CD4-positive, alpha-beta T cell treated with Interleukin-15 for 4 hours (primary cell): ENCODE data around the gene NPAS3.

Experiments
- DNase-seq: peaks from one replicate; pipeline ENCODE4 v3.0.0-alpha.2; 2020; ENCODE audit warnings: low spot score

NPAS3 gene

GRCh38 chr14:33799705-33800570 is 861.3 kb downstream of the NPAS3 start:
- no peak for DNase-seq

DNA sequence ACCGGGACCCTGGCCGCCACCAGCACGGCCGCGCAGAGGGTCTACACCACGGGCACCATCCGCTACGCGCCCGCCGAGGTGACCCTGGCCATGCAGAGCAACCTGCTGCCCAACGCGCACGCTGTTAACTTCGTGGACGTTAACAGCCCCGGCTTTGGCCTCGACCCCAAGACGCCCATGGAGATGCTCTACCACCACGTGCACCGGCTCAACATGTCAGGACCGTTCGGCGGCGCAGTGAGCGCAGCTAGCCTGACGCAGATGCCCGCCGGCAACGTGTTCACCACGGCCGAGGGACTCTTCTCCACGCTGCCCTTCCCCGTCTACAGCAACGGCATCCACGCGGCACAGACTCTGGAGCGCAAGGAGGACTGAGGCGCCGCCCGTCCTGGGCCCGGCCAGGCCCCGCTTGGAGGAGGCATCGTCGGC is 862.1 kb downstream of the NPAS3 start:
- no peak for DNase-seq

GRCh38 chr14:33802737-33803136 is 864.1 kb downstream of the NPAS3 start:
- no peak for DNase-seq

- DNase-seq, result no peak
These were observed 866.9 kb downstream of the NPAS3 start for GRCh38 chr14:33805593-33805992.

GRCh38 chr14:33806905-33807304 is 868.2 kb downstream of the NPAS3 start:
- no peak for DNase-seq

DNA sequence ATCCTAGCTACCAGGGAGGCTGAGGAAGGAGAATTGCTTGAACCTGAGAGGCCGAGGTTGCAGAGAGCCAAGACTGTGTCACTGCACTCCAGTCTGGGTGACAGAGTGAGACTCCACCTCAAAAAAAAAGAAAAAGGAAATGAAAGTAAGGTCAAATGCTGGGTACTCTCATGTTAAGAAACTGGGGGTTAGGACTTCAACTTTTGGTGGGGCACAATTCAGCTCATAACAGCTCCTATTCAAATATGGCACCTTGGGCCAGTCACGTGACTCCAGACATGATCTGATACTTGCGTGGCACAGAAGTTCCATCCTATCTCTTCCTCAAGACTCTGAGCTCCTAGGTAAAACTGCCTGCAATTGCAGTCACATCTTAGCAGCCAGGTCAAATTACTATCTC is 869.5 kb downstream of the NPAS3 start:
- DNase-seq, result no peak

- no peak for DNase-seq
These were observed 870.8 kb downstream of the NPAS3 start for GRCh38 chr14:33809396-33809981.

DNA sequence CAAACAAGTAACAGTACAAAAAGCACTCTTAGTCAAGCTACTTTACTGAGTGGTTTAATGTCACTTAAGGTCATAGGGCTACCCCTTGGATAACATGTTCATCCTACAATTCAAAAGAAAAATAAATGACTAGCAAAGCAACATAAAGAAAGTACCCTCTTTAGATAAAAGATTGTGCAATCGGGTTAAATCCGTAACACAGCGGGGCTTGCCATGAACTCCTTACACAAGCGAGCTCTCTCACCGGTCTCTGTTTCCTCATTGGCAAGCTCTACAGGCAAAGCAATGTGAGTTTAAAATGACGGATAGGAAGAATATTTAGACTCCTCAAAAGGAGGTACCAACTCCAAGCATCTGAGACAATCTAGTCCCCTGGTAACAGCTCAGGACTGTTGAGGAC is 871.6 kb downstream of the NPAS3 start:
- no peak for DNase-seq

DNA sequence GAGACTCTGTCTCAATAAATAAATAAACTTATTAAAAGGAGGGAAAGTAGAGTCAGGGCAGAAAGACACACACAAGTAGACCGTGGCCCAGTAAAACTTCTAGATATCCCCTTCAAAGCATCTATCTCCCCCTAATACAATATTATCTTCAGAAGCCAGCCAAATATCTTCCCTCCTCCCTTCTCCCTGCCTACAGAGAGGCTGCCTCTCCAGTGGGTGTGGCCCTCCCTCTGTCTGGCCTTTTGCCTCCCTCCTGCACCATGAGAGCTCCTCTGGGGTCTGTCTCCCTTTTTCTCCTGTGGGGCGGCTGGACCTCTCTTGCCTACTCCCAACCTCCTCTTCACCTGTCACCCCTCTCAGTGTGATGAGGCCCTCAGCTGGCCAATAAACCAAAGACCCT is 873.0 kb downstream of the NPAS3 start:
- no peak for DNase-seq

DNA sequence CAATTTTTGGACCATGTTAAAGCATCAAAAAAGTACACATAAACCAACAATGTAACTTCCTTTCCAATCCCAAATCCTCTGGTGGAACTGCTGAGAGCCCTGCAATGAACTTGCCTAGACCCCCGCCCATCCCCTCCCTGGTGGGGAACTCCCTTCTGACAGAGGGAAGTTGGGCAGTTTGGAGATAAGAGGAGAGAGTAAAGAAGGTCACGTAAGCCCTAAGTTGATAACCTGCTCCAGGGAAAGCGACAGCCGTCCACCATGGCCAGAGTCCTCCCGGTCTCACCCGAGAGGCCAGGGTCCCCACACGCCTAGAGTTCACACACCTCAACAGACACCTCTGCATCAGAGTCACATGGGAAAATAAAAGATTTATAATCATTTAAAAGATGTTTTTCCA is 873.5 kb downstream of the NPAS3 start:
- no peak for DNase-seq

DNA sequence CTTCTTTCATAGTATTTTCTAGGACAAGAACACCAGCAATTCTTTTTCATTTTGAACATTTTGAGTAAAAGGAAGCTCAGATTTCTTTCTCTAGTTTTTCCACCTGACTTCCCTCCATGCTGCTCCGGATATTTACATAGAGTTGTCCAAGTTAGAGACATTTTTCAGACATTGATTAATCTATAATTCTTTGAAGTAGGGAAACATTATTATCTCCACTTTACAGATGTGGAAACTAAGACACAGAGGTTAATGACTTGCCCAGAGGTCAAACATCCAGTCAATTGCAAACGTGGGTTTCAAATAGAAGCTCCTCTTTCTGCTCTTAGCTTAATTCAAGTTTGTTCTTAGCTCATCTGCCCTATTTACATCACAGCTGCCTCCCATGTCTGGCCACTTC is 873.9 kb downstream of the NPAS3 start:
- DNase-seq, result no peak

DNA sequence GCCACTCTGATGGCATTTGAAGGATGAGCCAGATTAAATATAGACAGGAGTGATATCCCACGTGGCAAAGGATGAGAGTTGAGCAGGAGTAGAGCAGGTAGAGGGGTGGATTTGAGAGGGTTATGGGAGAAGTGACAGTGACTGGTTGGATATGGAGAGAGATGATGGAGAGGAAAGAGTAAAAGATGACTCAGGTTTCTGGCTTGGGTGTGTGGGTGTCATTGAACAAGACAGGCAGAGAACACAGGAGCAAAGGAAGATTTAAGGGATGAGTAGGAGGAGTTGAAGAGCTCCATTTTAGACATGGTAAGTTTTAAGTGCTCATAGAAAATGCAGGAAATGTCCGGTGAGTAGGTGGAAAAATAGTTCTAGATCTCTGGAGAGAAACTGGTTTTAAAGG is 875.3 kb downstream of the NPAS3 start:
- no peak for DNase-seq

- no peak for DNase-seq
These were observed 895.2 kb downstream of the NPAS3 start for GRCh38 chr14:33833706-33834465.

GRCh38 chr14:33834466-33835260 is 896.0 kb downstream of the NPAS3 start:
- no peak for DNase-seq

DNA sequence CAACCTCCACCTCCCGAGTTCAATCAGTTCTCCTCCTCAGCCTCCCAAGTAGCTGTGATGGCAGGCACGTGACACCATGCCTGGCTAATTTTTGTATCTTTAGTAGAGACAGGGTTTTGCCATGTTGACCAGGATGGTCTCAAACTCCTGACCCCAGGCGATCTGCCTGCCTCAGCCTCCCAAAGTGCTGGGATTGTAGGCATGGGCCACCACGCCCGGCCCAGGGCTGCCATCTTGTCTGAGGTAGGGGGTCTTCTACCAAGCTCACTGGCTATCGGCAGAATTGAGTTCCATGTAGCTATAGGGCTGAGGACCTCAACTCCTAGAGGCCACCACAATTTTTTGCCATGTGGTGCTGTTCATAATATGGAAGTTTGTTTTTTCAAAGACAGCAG is 896.6 kb downstream of the NPAS3 start:
- no peak for DNase-seq

DNA sequence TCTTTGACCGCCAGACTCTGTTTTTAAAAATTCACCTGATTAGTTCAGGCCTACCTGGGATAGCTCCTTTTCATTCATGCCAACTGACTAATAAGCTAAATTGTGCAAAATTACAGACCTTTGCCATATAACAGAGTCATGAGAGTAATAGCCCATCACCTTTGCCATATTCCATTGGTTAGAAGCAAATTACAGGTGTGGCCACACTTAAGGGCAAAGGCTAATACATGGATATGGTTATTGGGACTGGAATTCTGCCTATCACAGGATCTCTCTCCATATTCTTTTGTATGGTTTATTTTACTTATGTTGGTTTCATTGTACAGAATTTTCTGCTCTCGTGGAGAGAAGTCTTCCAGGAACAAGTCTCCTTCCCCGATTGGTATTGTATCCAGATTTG is 897.0 kb downstream of the NPAS3 start:
- no peak for DNase-seq

DNA sequence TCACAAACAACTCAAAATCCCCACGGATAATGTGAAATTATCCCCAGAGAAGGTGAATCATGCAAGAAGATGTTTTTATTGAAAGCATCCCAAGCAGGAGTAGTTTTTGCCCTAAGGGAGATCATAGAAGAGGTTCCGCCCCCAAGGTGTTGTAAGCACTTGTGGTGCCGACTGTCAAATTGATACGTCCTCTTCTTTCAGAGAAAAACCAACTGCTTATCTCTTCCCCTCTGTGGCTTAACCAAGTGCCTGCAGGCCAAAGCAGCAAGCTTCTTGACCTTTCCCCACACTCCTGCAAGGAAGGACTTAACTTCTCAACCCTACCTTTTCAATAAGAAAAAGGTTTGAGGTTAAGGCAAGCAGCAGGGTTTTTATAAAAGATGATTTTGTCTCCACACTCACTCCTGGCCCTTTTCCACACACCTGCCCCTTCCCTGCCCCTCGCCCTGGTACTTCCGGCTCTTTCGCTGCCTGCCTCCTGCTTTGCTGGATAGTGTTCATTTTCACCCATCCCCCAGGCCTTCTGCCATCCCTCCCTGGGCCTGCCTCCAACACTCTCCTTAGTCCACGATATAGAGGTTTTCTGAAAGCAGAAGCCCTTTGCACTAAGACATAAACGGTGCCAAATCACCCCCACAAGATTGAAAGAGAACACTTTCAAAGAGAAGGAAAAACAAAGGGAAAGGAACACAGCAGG is 897.7 kb downstream of the NPAS3 start:
- DNase-seq, result no peak

DNA sequence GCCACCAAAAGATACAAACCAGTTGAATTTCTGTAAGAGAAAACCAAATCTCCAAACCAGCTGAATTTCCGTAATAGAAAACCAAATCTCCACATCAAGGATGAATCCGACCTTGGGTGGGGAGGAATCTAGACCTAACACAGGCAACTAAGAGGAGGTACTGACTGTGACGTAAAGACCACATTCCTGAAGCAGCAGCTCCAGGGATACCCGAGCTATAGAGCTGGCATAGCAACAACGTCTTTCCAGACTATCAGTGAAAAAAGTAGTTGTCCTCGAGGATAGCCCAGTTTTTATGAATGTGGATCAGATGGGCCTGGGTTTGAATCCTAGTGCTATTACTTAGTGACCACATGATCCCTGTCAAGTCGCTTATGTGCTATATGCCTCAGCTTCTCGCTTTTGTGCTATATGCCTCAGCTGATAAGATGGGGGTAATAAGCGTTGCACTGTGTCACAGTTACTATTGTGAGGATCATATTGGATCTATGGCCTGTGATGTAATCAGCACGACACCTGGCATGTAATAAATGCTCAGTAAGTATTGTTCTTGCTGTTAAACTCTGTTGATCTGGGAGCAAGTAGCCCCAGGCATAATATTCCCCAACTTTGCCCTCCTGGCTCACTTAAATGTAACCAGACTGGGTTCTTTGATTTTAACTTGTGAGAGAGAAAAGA is 898.4 kb downstream of the NPAS3 start:
- no peak for DNase-seq

DNA sequence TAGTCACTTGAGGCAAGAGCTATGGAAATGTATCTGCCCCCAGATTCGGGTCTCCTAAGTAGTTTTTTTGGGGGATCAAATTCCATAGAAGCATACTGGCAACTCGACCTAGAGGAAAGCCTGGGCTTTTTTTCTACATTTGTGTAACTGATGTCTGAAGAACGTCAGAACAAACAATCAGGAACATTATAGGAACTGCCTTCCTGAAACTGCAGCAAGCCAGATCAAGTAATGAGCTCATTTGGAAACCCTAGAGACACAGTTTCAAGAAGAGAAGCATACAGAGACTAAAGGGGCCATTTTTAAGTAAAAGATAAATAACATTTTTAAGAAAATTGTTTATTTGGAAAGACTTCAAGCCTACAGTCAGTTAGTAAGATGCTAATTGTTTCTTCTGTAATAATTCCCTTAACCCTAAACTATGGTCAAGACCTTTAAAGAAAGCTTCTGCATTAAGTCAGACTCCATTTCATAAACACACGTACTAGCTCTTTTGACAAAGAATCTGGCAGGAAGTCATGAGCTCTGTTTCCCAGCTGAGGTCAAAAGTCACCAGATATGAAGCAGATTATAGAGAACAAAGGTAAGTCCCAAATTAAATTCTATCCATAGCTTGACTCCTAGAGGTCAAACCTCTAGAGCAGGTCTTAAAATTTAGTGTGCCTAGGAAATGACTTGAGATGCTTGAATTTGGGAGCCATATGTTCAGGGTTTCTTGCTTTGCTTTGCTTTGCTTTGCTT is 899.4 kb downstream of the NPAS3 start:
- no peak for DNase-seq
